HG02759 (cell line): ENCODE results near the gene FAM83F.
"Not testable (repeated sequence)": the region's sequence is repeated elsewhere in the genome, so short reads cannot be mapped to it uniquely, and the experiment has no call there.

Experiments
- ATAC-seq: cut with Tn5 transposase; IDR thresholded peaks from one replicate; pipeline ENCODE4 v1.9.1; 2021; ENCODE audit warnings: mild to moderate bottlenecking, moderate library complexity; ENCODE audit not compliant: unreplicated experiment

FAM83F gene

GRCh38 chr22:39992894-39993293, 1.9 kb upstream of the FAM83F start:
- not testable (repeated sequence) for ATAC-seq

GRCh38 chr22:39994041-39994565, 651 bp upstream of the FAM83F start:
- no peak for ATAC-seq

- ATAC-seq = no peak
Measured at GRCh38 chr22:39995393-39996252, 869 bp downstream of the FAM83F start.

- ATAC-seq = no peak
Measured at GRCh38 chr22:39996732-39997131, 2.0 kb downstream of the FAM83F start.

- ATAC-seq = no peak
Measured at GRCh38 chr22:39997421-39997820, 2.7 kb downstream of the FAM83F start.

GRCh38 chr22:39997939-39998726, 3.4 kb downstream of the FAM83F start:
- ATAC-seq = no peak

GRCh38 chr22:39999144-39999757, 4.5 kb downstream of the FAM83F start:
- ATAC-seq = no peak

GRCh38 chr22:40000171-40000570, 5.4 kb downstream of the FAM83F start:
- ATAC-seq = no peak

- ATAC-seq = no peak
Measured at GRCh38 chr22:40001106-40001505, 6.4 kb downstream of the FAM83F start.

GRCh38 chr22:40001800-40002577, 7.2 kb downstream of the FAM83F start:
- ATAC-seq = no peak

- ATAC-seq = no peak
Measured at GRCh38 chr22:40002935-40003715, 8.4 kb downstream of the FAM83F start.

- no peak for ATAC-seq
Measured at GRCh38 chr22:40004836-40005235, 10.1 kb downstream of the FAM83F start.

GRCh38 chr22:40006641-40007040, 11.9 kb downstream of the FAM83F start:
- no peak for ATAC-seq

- ATAC-seq = no peak
Measured at GRCh38 chr22:40007853-40008710, 13.3 kb downstream of the FAM83F start.

GRCh38 chr22:40008726-40009291, 14.1 kb downstream of the FAM83F start:
- no peak for ATAC-seq

GRCh38 chr22:40009292-40009774, 14.6 kb downstream of the FAM83F start:
- no peak for ATAC-seq

GRCh38 chr22:40009951-40010671, 15.4 kb downstream of the FAM83F start:
- ATAC-seq = no peak

GRCh38 chr22:40010746-40011145, 16.0 kb downstream of the FAM83F start:
- ATAC-seq = no peak
